HG03025 (cell line): ENCODE data around the gene STARD3.
A peak's percentile ranks its signal among the peaks of the same experiment; 100 is the strongest.
"Not testable (repeated sequence)": the region's sequence is repeated elsewhere in the genome, so short reads cannot be mapped to it uniquely, and the experiment has no call there.

Source experiments
- ATAC-seq: cut with Tn5 transposase; IDR thresholded peaks from one replicate; pipeline ENCODE4 v1.9.1; 2021; ENCODE audit warnings: mild to moderate bottlenecking, moderate library complexity; ENCODE audit not compliant: unreplicated experiment, low FRiP score

STARD3 gene

DNA sequence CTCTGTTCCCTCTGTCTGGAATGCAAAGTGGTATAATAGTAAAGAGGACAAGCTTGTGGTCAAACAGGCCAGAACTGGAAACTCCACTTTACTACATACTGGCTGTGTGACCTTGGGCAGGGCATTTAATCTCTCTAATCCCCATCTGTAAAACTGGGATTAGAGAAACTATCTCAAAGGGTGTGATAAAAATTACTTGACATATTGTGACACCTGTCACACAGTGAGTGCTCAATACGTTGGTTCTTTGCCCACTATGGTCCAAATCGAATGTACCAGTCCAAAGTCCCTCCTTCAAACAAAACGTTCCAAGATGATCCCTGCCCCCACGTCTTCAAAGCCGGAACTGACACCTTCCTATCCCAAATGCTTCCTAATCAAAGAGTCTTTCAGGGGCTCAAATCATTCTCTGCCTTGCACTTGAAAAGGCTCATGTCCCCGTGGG is 50.2 kb downstream of the STARD3 start:
- ATAC-seq: no peak

- ATAC-seq: peak; percentile 75
Observed at GRCh38 chr17:39687546-39688474, 50.9 kb downstream of the STARD3 start, which contains the start of gene PGAP3. Gene PGAP3, minus strand, starts transcription at chr17:39688057. Its CDS starts 43 bp downstream, at chr17:39688014.

- no peak for ATAC-seq
Observed at GRCh38 chr17:39688475-39688835, 51.5 kb downstream of the STARD3 start.

DNA sequence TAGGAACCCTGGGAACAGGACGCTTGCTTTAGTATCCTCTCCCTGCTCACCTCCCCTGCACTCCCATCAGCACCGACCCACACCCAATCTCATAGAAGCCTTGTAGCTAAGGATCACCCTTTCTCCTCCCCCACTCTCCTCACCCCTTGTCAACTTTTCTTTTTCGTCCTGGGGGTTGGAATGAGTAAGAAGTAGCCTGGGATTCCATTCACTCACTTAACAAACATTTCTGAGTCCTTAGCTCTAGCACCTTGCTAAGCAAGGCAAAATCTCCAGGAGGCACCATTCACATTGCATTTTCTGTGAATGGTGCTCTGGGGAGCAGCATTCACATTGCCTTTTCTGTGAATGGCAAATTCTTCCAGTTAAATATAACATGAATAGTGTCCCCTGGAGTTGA is 52.0 kb downstream of the STARD3 start:
- no peak for ATAC-seq

DNA sequence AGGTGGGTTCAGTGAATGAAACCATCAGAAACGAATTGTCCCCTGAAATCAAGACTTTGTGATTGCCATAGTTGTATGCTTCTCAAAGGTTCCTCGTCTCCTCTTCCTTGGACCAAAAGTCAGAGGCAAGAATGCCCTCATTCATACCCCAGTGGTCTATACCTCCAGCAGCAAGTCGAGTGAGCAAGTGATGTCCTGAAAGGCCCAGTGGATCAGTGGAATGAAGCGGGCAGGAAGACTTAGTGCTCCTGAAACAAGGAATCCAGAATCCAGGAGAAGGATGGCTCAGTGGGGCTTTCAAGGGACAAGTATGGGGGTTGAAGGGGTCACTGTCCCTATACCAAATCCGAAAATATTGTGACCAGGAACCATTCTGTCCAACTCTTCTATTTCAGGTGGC is 57.6 kb downstream of the STARD3 start:
- no peak for ATAC-seq

- ATAC-seq: no peak
Observed at GRCh38 chr17:39695089-39695474, 58.1 kb downstream of the STARD3 start.

DNA sequence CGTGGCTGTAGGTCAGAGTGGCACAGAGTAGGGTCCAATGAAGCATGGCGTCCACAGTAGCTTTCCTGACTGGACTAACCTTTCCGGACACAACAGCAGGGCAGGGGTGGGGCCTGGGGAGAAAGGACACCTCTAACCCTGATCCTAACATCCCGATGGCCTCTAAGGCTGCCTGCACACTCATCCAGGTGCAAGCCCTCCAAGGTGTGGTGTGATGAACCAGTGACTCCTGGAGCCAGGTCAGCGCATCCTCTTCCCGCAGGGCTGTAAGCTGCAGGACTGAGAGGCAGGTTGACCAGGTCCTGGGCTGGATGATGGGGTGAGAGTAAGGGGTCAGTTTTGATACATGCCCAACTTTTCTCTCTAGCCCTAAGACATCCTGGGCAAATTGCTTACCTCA is 59.8 kb downstream of the STARD3 start:
- ATAC-seq: no peak

DNA sequence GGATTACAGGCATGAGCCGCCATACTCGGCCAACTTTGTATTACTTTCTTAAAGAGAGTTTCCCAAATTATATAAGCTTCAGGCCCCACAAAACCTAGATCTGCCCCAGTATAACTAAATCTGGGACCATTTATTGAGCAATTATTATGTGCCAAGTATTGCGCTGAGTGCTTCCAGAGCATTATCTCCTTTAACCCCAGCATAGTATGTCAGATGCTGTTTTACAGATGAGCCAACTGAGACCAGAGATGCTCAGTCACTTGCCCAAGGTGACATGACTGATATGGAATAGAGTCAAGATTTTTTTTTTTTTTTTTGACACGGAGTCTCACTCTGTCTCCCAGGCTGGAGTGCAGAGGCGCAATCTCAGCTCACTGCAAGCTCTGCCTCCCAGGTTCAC is 61.0 kb downstream of the STARD3 start:
- ATAC-seq: no peak

DNA sequence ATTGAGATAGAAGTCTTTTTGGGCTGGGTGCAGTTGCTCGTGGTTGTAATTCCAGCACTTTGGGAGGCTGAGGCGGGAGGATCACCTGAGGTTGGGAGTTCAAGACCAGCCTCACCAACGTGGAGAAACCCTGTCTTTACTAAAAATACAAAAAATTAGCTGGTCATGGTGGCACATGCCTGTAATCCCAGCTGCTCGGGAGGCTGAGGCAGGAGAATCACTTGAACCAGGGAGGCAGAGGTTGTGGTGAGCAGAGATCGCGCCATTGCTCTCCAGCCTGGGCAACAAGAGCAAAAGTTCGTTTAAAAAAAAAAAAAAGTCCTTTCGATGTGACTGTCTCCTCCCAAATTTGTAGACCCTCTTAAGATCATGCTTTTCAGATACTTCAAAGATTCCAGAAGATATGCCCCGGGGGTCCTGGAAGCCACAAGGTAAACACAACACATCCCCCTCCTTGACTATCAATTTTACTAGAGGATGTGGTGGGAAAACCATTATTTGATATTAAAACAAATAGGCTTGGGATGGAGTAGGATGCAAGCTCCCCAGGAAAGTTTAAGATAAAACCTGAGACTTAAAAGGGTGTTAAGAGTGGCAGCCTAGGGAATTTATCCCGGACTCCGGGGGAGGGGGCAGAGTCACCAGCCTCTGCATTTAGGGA is 62.3 kb downstream of the STARD3 start:
- ATAC-seq: not testable (repeated sequence)

GRCh38 chr17:39699818-39700147 is 62.8 kb downstream of the STARD3 start, which contains the start of gene ERBB2:
Gene ERBB2, plus strand, starts transcription at chr17:39700064. Its CDS starts 175 bp downstream, at chr17:39700239.
- ATAC-seq: no peak

GRCh38 chr17:39700148-39700987 is 63.4 kb downstream of the STARD3 start:
- no peak for ATAC-seq

GRCh38 chr17:39701012-39701783 is 64.3 kb downstream of the STARD3 start:
- no peak for ATAC-seq

DNA sequence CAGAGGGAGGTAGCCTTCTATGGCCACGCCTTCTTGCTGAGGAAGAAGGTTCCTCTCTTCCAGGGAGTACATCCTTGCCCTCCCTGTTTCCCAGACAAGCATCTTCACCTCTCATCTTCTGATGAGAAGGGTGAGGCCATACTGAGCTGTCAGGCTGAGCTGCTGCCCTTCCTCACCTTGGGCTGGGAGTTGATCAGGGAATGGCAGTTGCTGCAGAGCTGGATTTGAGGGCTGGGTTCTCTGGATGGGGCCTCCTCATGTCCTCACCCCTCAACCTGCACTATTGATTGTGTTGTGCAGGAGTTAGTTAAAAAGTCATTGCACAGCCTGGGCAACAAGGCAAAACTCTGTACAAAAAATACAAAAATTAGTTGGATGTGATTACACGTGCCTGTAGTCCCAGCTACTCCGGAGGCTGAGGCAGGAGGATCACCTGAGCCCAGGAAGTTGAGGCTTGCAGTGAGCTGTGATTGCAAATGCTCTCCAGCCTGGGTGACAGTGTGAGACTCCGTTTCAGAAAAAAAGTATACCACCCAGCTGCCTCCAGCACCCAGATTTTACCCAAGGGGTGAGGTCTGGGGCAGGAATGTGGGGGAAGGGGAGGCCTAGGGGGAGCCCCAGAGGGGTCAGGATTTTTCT is 65.0 kb downstream of the STARD3 start:
- ATAC-seq: no peak

GRCh38 chr17:39702901-39703893 is 66.3 kb downstream of the STARD3 start:
- ATAC-seq: no peak

- no peak for ATAC-seq
Observed at GRCh38 chr17:39703913-39704312, 67.0 kb downstream of the STARD3 start.

DNA sequence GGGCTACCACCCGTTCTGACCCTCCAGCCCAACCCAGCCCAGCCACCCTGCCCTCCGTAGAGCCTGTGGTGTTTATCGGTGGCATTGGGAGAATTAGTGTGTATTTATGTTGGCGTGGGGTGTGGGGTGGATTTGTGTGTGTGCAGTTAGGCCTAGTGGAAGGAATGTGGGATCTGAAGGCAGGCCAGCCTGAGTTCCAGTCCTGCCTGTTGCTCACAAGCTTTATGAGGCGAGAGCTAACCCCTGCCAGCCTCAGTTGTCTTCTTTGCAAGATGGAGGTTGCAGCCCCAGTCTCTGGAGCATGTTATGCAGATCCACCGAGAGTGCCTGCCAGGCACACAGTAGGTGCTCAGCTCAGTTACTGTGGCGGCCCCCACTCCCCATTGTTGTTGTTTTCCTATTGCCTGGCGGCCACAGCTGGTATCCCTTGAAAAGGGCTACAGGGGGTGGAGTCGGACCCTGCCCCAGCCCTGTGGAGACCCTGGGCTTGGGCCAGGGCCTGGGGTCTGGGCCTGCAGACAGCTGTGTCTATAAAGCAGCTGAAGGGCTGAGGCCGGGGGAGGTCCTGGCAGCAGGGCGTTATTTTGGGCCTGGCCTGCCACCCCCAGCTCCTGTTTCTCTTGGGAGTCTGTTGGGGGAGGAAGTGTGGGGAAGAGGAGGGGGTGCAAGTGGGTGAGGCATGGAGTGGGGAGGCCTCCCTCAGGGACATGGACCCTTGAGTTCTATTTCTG is 68.0 kb downstream of the STARD3 start:
- ATAC-seq: no peak

DNA sequence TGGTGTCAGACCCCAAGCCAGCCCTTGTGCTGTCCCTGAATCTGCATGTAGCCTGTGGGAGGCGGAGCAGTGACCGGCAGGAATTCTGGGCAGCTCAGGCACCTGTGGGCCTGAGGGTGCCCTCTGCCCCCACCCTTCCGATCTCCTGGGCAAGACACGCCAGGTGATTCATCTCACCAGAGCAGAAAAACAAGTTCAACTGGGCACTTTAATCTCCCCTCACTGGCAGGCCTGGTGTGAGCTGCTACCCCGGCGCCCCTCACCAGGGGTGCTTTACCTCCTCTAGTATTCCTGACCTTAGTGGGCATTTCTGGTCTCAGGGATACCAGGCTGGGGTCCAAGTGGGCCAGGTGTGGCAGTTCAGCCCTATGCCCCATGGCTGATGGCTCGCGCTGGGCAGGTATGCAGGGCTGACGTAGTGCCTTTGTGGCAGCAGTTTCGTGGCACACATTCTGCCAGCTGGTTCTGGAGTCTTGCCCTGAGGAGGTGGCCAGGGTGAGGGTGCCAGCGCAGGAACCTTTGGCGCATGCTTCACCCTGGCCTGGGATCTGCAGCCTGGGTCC is 68.9 kb downstream of the STARD3 start:
- ATAC-seq: no peak
